ENCODE data around the gene CFAP54. TPM values are rescaled to one million over a fixed set of nuclear protein-coding genes. Genes with fewer than 3 reads are reported as not detected.

CFAP54 gene, protein sequence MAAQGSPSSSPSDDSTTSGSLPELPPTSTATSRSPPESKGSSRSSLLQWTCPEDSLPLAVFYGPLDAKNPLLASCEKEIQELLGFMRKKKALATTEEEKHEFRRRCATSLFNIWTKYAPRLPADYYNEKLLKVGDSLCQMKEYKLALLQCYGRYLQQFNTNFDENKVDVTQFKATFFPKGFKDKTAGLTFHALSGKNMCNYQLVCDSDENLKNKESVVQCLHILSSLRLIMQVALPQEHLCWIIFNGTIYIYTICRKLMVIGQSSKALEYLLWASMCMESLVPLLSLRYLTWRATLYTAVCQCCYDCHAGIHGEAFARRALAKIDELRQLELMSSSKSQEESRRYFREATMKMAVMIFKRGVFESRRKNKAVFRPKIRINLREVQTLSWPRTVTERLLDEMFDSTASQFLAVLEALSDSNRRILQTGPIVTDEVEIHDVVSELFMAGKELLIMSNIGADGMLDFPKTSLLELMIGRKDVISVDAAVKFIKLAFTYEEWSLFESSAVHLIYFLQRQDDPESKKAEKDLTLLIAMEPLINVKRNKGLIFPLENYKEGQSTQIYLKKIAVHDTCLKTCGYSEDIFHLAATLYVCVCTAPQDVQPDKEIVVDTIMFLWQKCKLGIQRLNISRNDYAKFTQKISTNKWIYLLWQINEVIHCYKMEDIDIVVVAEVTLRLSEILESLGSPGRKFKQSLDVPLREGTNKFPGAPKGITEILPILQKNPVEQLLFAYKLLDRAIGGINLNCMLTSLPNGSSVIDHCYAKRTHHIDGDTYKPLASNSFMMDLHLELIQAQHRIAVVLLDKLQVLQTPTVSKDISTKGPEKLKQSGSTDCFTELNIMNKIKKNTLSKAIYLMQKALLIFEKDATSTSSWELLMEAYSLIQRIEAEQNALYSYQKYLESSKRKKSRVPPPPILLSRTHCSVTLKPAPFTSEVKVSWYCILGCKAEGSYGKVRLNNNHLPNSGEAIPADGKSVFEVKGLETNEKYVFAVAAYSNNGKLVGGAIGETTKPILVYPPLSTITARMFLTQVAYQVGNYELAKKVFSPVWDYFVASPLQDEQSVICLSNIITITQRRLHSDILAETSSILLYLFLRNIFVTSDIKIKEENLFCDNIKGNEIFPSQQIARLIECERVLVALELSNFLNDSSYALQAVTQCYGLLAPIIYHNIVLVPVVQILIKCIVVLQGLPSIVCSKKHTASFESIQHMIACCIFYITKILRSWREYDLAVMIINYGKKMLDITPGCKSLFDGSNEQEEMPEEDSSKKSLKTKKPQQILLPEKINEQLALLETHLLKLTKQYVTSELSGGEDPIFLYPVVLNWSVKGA (N-terminal part only)
- under 1 TPM; 0.66 to 0.88 TPM for total RNA-seq
- 0.08 TPM for polyA plus RNA-seq

DNA sequence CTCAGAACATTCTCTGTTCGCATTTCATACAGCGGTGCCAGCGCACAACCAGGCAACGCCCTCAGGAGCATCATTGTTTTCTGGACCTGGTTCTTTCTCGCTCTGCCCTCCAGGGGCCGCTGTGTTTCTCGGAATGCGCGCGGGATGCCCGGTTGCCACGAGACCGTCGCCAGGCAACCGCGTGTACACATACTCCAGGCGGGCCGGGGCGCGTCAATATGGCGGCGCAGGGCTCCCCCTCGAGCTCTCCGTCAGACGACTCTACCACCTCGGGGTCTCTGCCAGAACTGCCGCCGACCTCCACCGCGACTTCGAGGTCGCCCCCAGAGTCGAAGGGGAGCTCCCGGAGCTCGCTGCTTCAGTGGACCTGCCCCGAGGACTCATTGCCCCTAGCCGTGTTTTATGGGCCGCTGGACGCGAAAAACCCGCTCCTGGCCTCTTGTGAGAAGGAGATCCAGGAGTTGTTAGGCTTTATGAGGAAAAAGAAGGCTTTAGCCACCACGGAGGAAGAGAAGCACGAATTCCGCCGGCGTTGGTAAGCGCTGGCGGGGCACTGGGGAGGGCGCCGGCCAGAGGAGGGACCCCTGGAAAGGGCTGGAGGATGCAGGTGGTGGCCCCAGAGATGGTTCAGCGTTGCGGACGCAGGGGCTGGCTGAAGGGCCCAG lies at the start of gene CFAP54:
TSS of gene CFAP54 (plus strand) at position 186 of the 665 bp plus-strand sequence. CDS start at position 219, 33 bp downstream.
- DNase-seq, result peak; percentile 92 to 97 (median 93)
- Mint-ChIP-seq H3K27ac (peak within 1 kb of the TSS; percentile 61 to 99 (median 97)), H3K4me3 (peak within 1 kb of the TSS; percentile 82 to 94 (median 92)), H3K36me3 (peaks cover 0 to 3% (median 0%) of the 10 kb centered on the region in 3 donors), H3K9me3 (no peaks in the 10 kb centered on the region), H3K4me1 (peaks cover 22 to 39% (median 39%) of the 10 kb centered on the region in 3 donors), H3K27me3 (peaks cover 0 to 7% of the 10 kb centered on the region in 2 donors)
- Histone ChIP-seq H3K4me3 (ENCODE audit: low read length) (peak within 1 kb of the TSS; percentile 66), H3K9me3 (ENCODE audit: low read length) (no peaks in the 10 kb centered on the region), H3K36me3 (ENCODE audit: insufficient read depth, low read length) (no peaks in the 10 kb centered on the region), H3K27ac (ENCODE audit: low read depth, low read length) (peak within 1 kb of the TSS; percentile 79), H3K27me3 (ENCODE audit: insufficient read depth, low read length, poor library complexity, severe bottlenecking) (no peaks in the 10 kb centered on the region), H3K4me1 (ENCODE audit: insufficient read depth, low read length) (peaks cover 20% of the 10 kb centered on the region)
- ChIA-PET CTCF (interaction anchor here (0.7 to 6.8 kb wide), 28 partner anchors 9 to 454 kb away, joined by 3 to 68 read pairs (median 4); partner anchors contain the start of genes CDK17 and LTA4H), POLR2A (interaction anchor here (1.6 to 2.0 kb wide), 2 partner anchors 27 to 89 kb away, joined by 7 to 14 read pairs; partner anchors contain the start of gene CDK17)

- H3K27me3 Mint-ChIP-seq, result no peaks in the 10 kb centered on the region
- H3K4me1 Mint-ChIP-seq, result peaks cover 44 to 62% (median 48%) of the 10 kb centered on the region in 3 donors
- H3K4me3 Mint-ChIP-seq, result peak overlapping the region in 6 of 7 donors; percentile 1 to 41 (median 10)
- Histone ChIP-seq H3K9me3 (ENCODE audit: low read length) (no peaks in the 10 kb centered on the region), H3K27me3 (ENCODE audit: insufficient read depth, low read length, poor library complexity, severe bottlenecking) (no peaks in the 10 kb centered on the region), H3K36me3 (ENCODE audit: insufficient read depth, low read length) (no peaks in the 10 kb centered on the region), H3K27ac (ENCODE audit: low read depth, low read length) (no peak overlapping the region), H3K4me3 (ENCODE audit: low read length) (no peak overlapping the region), H3K4me1 (ENCODE audit: insufficient read depth, low read length) (peaks cover 32% of the 10 kb centered on the region)
- POLR2A ChIA-PET, result no interaction called here
- CTCF ChIA-PET, result no interaction called here
- peak in 2 of 5 donors; percentile 9 to 68 for DNase-seq
- peak overlapping the region; percentile 5 to 92 (median 82) for H3K27ac Mint-ChIP-seq
- H3K36me3 Mint-ChIP-seq, result peaks cover 0 to 8% (median 0%) of the 10 kb centered on the region in 3 donors
- peaks cover 0 to 4% (median 0%) of the 10 kb centered on the region in 5 donors for H3K9me3 Mint-ChIP-seq
These were observed 47.6 kb upstream of the CFAP54 start for GRCh38 chr12:96441816-96442215.

DNA sequence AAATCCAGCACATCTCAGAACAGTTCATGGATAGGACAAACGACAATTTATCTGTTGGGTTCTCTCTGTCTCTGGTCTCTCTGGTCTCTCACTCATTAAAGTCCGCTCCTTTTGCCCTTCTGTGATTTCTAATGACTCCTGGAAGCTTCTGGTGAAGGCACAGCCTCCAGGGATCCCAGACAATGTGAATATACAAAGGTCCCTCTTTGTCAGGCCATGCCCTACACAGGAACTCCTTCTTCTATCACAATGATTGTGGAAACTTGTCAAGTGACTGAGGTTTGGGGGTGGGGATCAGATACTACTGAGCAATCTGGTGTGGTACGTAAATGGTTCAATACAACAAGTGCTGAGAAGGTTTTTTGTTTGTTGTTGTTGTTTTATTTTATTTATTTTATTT lies 46.5 kb upstream of the CFAP54 start:
- Histone ChIP-seq H3K27ac (ENCODE audit: low read depth, low read length) (no peak overlapping the region), H3K36me3 (ENCODE audit: insufficient read depth, low read length) (no peaks in the 10 kb centered on the region), H3K27me3 (ENCODE audit: insufficient read depth, low read length, poor library complexity, severe bottlenecking) (no peaks in the 10 kb centered on the region), H3K9me3 (ENCODE audit: low read length) (no peaks in the 10 kb centered on the region), H3K4me1 (ENCODE audit: insufficient read depth, low read length) (peaks cover 33% of the 10 kb centered on the region), H3K4me3 (ENCODE audit: low read length) (no peak overlapping the region)
- ChIA-PET CTCF (no interaction called here), POLR2A (interaction anchor here (1.0 kb wide), 1 partner anchor 8 kb away, joined by 3 read pairs; no protein-coding TSS in a partner anchor)
- DNase-seq, result no peak
- H3K36me3 Mint-ChIP-seq, result peaks cover 0 to 8% (median 0%) of the 10 kb centered on the region in 3 donors
- no peak overlapping the region for H3K4me3 Mint-ChIP-seq
- H3K27me3 Mint-ChIP-seq, result no peaks in the 10 kb centered on the region
- peak overlapping the region in 6 of 8 donors; percentile 78 to 92 (median 87) for H3K27ac Mint-ChIP-seq
- peaks cover 42 to 59% (median 45%) of the 10 kb centered on the region in 3 donors for H3K4me1 Mint-ChIP-seq
- H3K9me3 Mint-ChIP-seq, result peaks cover 0 to 4% (median 0%) of the 10 kb centered on the region in 5 donors

GRCh38 chr12:96444399-96444798 lies 45.0 kb upstream of the CFAP54 start:
- peak overlapping the region; percentile 63 to 100 (median 98) for H3K27ac Mint-ChIP-seq
- Histone ChIP-seq H3K27me3 (ENCODE audit: insufficient read depth, low read length, poor library complexity, severe bottlenecking) (no peaks in the 10 kb centered on the region), H3K4me3 (ENCODE audit: low read length) (no peak overlapping the region), H3K4me1 (ENCODE audit: insufficient read depth, low read length) (peaks cover 33% of the 10 kb centered on the region), H3K27ac (ENCODE audit: low read depth, low read length) (no peak overlapping the region), H3K9me3 (ENCODE audit: low read length) (no peaks in the 10 kb centered on the region), H3K36me3 (ENCODE audit: insufficient read depth, low read length) (no peaks in the 10 kb centered on the region)
- peaks cover 0 to 4% (median 0%) of the 10 kb centered on the region in 5 donors for H3K9me3 Mint-ChIP-seq
- DNase-seq, result no peak
- peaks cover 37 to 57% (median 50%) of the 10 kb centered on the region in 3 donors for H3K4me1 Mint-ChIP-seq
- CTCF ChIA-PET, result interaction anchor here (1.4 to 2.4 kb wide), 2 partner anchors 45 to 229 kb away, joined by 3 to 13 read pairs; partner anchors contain the start of gene CDK17
- no peaks in the 10 kb centered on the region for H3K27me3 Mint-ChIP-seq
- peaks cover 0 to 8% (median 0%) of the 10 kb centered on the region in 3 donors for H3K36me3 Mint-ChIP-seq
- peak overlapping the region in 1 of 7 donors; percentile 36 for H3K4me3 Mint-ChIP-seq
- POLR2A ChIA-PET, result no interaction called here

GRCh38 chr12:96445691-96446583 lies 43.4 kb upstream of the CFAP54 start:
- no peaks in the 10 kb centered on the region for H3K27me3 ChIP-seq (ENCODE audit: insufficient read depth, low read length, poor library complexity, severe bottlenecking)
- POLR2A ChIA-PET, result interaction anchor here (0.6 to 2.2 kb wide), 6 partner anchors 11 to 237 kb away, joined by 3 to 13 read pairs (median 4); partner anchors contain the start of gene CDK17
- Mint-ChIP-seq H3K27me3 (no peaks in the 10 kb centered on the region), H3K27ac (peak overlapping the region; percentile 93 to 100 (median 98)), H3K36me3 (peaks cover 0 to 8% (median 0%) of the 10 kb centered on the region in 3 donors), H3K4me3 (peak overlapping the region; percentile 1 to 80 (median 55)), H3K9me3 (peaks cover 0 to 4% (median 0%) of the 10 kb centered on the region in 5 donors), H3K4me1 (peaks cover 35 to 52% (median 50%) of the 10 kb centered on the region in 3 donors)
- DNase-seq, result peak; percentile 13 to 86 (median 77)
- CTCF ChIA-PET, result interaction anchor here (0.9 to 2.4 kb wide), 11 partner anchors 10 to 410 kb away, joined by 3 to 14 read pairs (median 5); partner anchors contain the start of genes CDK17 and CFAP54
- H3K36me3 ChIP-seq (ENCODE audit: insufficient read depth, low read length), result no peaks in the 10 kb centered on the region
- H3K9me3 ChIP-seq (ENCODE audit: low read length), result no peaks in the 10 kb centered on the region
- H3K27ac ChIP-seq (ENCODE audit: low read depth, low read length), result peak overlapping the region; percentile 72
- peaks cover 33% of the 10 kb centered on the region for H3K4me1 ChIP-seq (ENCODE audit: insufficient read depth, low read length)
- H3K4me3 ChIP-seq (ENCODE audit: low read length), result no peak overlapping the region

- no peaks in the 10 kb centered on the region for H3K27me3 Mint-ChIP-seq
- peaks cover 0 to 2% (median 0%) of the 10 kb centered on the region in 3 donors for H3K36me3 Mint-ChIP-seq
- no peak for DNase-seq
- H3K9me3 Mint-ChIP-seq, result no peaks in the 10 kb centered on the region
- H3K4me3 ChIP-seq (ENCODE audit: low read length), result no peak overlapping the region
- CTCF ChIA-PET, result interaction anchor here (1.0 to 1.8 kb wide), 3 partner anchors 13 to 69 kb away, joined by 3 to 5 read pairs (median 5); partner anchors contain the start of gene CFAP54
- H3K4me1 ChIP-seq (ENCODE audit: insufficient read depth, low read length), result peaks cover 25% of the 10 kb centered on the region
- no peak overlapping the region for H3K27ac ChIP-seq (ENCODE audit: low read depth, low read length)
- H3K27ac Mint-ChIP-seq, result peak overlapping the region in 6 of 8 donors; percentile 43 to 100 (median 98)
- H3K9me3 ChIP-seq (ENCODE audit: low read length), result no peaks in the 10 kb centered on the region
- peaks cover 27 to 42% (median 39%) of the 10 kb centered on the region in 3 donors for H3K4me1 Mint-ChIP-seq
- H3K4me3 Mint-ChIP-seq, result no peak overlapping the region
- POLR2A ChIA-PET, result interaction anchor here (0.6 to 2.2 kb wide), 3 partner anchors 47 to 1443 kb away, joined by 9 to 13 read pairs (median 10); partner anchors contain the start of gene CDK17
- no peaks in the 10 kb centered on the region for H3K36me3 ChIP-seq (ENCODE audit: insufficient read depth, low read length)
- no peaks in the 10 kb centered on the region for H3K27me3 ChIP-seq (ENCODE audit: insufficient read depth, low read length, poor library complexity, severe bottlenecking)
These were observed 42.1 kb upstream of the CFAP54 start for GRCh38 chr12:96447256-96447655.

All from CD8-positive, alpha-beta memory T cell (primary cell).